Activated T-helper 1 cell treated with anti-CD3 and anti-CD28 coated beads, Interleukin-12 subunit alpha, Interleukin-12 subunit beta, Interleukin-2, Interleukin-4 antibody, amounts not matched to agents 30 ng/mL and 10 ng/mL and 1 ng/mL, durations not matched to agents 14 hours and 24 hours and 36 hours (primary cell): Measurements from ENCODE around the gene PLEKHO2. TPM values are rescaled to one million over a fixed set of nuclear protein-coding genes. Genes with fewer than 3 reads are reported as not detected.

ENCODE experiments used
- DNase-seq: peaks from one replicate; pipeline ENCODE4 v3.0.0; 2021; ENCODE audit warnings: low spot score
- H3K27ac Mint-ChIP-seq: one replicate; pipeline ENCODE4 v1.8.0; 2021; ENCODE audit warnings: mild to moderate bottlenecking, mixed read lengths
- H3K27me3 Mint-ChIP-seq: one replicate; pipeline ENCODE4 v1.8.0; 2022; ENCODE audit warnings: mild to moderate bottlenecking, moderate library complexity, mixed read lengths; ENCODE audit not compliant: insufficient read depth
- H3K36me3 Mint-ChIP-seq: one replicate; pipeline ENCODE4 v1.8.0; 2021; ENCODE audit warnings: low read depth, mixed read lengths
- H3K4me1 Mint-ChIP-seq: one replicate; pipeline ENCODE4 v1.8.0; 2021; ENCODE audit warnings: low read depth, mixed read lengths
- H3K4me3 Mint-ChIP-seq: one replicate; pipeline ENCODE4 v1.8.0; 2021; ENCODE audit warnings: mild to moderate bottlenecking, moderate library complexity, mixed read lengths
- H3K9me3 Mint-ChIP-seq: one replicate; pipeline ENCODE4 v1.8.0; 2021; ENCODE audit warnings: mixed read lengths
- intact Hi-C: fragments of 100-400 bp; cut with micrococcal nuclease; formaldehyde crosslinking; loops from one replicate; pipeline ENCODE4 v1.15.1; 2024
- total RNA-seq: library from RNA; stranded (reverse); gene quantifications from 2 replicates; pipeline ENCODE4 v1.2.3, GENCODE V29; 2022

PLEKHO2 gene
- total RNA-seq, 1 donor from 2014 or later, result 17.8 TPM

- peak; percentile 20 for DNase-seq
- Mint-ChIP-seq H3K27me3 (no peaks in the 10 kb centered on the region), H3K9me3 (no peaks in the 10 kb centered on the region), H3K36me3 (no peaks in the 10 kb centered on the region), H3K4me1 (peaks cover 71% of the 10 kb centered on the region), H3K27ac (peak overlapping the region; percentile 100), H3K4me3 (peak overlapping the region; percentile 93)
- intact Hi-C loops, result loop anchor here (1.0 to 10.0 kb wide), 9 partner anchors 9 to 902 kb away; partner anchors contain the start of genes CLPX, DENND4A, PPIB and RNU5B-1
Measured at GRCh38 chr15:64892847-64893403, 51.2 kb downstream of the PLEKHO2 start.

DNA sequence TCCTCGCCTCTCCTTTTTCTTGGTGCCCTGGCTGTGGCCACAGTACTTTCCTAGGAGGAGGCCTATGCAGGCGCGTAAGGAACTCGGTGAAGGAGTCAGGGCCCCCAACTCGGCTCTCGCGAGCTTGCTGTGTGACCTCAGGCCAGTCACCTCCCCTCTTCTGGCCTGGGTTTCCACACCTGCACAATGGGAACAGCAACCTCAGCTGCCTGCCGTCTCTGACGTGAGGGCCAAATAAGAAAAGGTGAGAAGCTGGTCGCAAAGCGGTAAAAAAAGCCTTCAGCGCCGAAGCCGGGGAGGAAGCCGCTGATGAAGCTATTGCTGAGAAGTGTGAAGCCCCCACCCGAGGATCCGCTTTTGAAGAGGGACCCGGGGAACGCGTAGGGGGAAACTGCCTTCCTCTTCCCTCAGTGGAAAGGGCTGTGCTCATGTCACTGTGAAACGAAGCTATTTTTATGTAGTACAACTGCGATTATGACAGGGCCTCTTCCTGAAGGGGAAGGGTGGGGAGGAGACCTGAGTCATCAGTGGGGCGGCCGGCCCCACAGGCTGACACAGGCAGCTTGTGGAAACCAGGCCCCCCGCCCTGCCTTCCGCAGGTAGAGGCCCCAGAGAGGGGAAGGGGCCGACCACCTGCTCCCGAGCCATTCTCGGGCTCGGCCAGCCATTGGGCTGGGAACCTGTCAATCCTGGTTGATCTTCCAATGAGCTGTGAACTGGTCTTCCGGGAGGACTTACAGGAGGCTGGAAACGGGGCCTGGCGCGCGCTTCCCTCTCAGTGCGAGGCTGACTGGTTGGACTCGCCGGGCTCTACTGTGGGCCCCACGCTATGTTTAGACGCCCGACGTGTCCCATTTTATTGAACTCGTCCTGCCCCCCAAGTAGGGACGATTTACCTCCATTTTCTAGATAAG lies 52.0 kb downstream of the PLEKHO2 start:
- Mint-ChIP-seq H3K27ac (peak overlapping the region; percentile 100), H3K9me3 (no peaks in the 10 kb centered on the region), H3K4me3 (peak overlapping the region; percentile 93), H3K36me3 (no peaks in the 10 kb centered on the region), H3K4me1 (peaks cover 75% of the 10 kb centered on the region), H3K27me3 (no peaks in the 10 kb centered on the region)
- DNase-seq, result peak; percentile 96
- intact Hi-C loops, result loop anchor here (1.0 to 10.0 kb wide), 13 partner anchors 12 to 901 kb away; partner anchors contain the start of genes ANKDD1A, CLPX, DENND4A and PDCD7

GRCh38 chr15:64894395-64895056 lies 52.8 kb downstream of the PLEKHO2 start:
- Mint-ChIP-seq H3K27ac (peak overlapping the region; percentile 100), H3K27me3 (no peaks in the 10 kb centered on the region), H3K36me3 (peaks cover 2% of the 10 kb centered on the region), H3K4me3 (peak overlapping the region; percentile 93), H3K9me3 (no peaks in the 10 kb centered on the region), H3K4me1 (peaks cover 75% of the 10 kb centered on the region)
- peak; percentile 86 for DNase-seq
- intact Hi-C loops, result loop anchor here (1.0 to 10.0 kb wide), 13 partner anchors 11 to 973 kb away; partner anchors contain the start of genes ANKDD1A, CLPX, DENND4A and PDCD7

DNA sequence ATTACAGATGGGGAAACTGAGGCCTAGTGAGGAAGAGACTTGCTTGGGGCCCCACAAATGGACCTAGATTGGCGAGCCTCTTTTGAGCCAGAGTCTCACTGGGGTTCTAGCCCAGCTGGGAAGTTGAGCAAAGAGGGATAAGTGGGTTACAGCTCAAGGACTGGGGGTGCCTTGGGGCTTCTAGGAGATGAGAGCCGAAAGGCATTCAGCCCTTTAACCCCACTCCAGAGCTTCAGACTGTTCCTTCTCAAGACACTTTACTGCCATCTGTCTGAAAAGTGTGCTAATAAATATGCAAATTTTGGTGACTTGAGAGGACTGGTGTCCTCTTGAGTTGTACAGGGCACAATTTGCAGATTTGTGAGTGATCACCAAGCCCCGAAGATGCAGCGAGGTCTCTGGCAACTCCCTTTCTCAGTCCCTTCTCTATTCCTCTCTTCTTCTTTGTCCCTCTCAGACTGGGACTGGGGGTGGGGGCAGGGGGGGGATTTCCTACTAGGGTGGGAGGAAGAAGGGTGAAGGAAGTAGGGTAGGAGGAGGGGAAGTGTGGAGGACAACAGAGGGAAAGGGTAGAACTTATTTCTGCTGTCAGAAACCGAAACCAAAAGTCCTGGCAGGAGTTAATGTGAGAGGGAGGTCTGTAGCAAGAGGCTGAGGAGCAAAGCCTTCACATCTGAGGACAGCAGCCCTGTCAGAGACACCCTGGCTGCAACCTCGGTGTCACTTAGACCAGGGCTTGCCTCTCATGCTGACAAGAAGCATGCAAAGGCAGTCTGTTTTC lies 53.8 kb downstream of the PLEKHO2 start:
- Mint-ChIP-seq H3K4me1 (peaks cover 75% of the 10 kb centered on the region), H3K4me3 (peak overlapping the region; percentile 93), H3K36me3 (peaks cover 3% of the 10 kb centered on the region), H3K9me3 (no peaks in the 10 kb centered on the region), H3K27ac (peak overlapping the region; percentile 100), H3K27me3 (no peaks in the 10 kb centered on the region)
- DNase-seq, result peak; percentile 59
- intact Hi-C loops, result loop anchor here (1.0 to 10.0 kb wide), 6 partner anchors 13 to 972 kb away; partner anchors contain the start of genes ANKDD1A, DENND4A, PLEKHO2 and RAB11A

DNA sequence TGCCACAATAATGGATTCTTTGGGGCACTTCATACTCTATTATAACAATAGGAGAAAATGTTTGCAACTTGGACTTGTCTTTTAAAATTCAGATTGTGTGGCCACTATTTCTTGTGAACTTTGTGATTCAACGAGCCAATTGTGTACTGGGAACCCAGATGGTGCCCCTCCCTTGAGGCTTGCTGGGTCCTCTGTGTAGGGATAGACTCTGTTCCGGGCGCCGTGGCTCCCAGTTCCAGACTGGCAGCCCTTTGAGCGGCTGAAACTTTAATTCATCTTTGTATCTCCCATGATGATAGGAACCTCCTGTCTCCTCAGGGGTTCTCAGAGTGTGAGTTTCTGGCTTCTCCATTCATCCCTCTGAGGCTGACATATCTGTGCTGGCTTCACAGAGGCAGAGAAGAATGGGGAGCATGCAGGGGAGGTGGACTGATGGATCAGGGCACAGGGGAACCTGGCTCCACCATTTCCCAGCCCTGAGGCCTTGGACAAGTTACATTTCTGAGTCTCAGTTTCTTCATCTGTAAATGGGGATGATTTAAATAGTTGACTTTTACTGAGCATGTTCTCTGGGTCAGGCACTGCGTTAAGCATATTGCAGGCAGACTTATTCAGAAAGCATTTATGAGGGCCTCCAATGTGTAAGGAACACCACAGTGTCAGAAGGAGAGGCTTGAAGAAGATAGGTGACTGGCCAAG lies 54.8 kb downstream of the PLEKHO2 start:
- peaks cover 3% of the 10 kb centered on the region for H3K36me3 Mint-ChIP-seq
- H3K4me3 Mint-ChIP-seq, result peak overlapping the region; percentile 93
- no peak for DNase-seq
- peaks cover 67% of the 10 kb centered on the region for H3K4me1 Mint-ChIP-seq
- intact Hi-C loops, result loop anchor here (2.0 to 10.0 kb wide), 4 partner anchors 14 to 971 kb away; partner anchors contain the start of genes DENND4A and RAB11A
- H3K27me3 Mint-ChIP-seq, result no peaks in the 10 kb centered on the region
- peak overlapping the region; percentile 100 for H3K27ac Mint-ChIP-seq
- peaks cover 7% of the 10 kb centered on the region for H3K9me3 Mint-ChIP-seq

GRCh38 chr15:64897345-64897985 lies 55.8 kb downstream of the PLEKHO2 start:
- Mint-ChIP-seq H3K36me3 (peaks cover 3% of the 10 kb centered on the region), H3K4me3 (no peak overlapping the region), H3K4me1 (peaks cover 67% of the 10 kb centered on the region), H3K9me3 (peaks cover 7% of the 10 kb centered on the region), H3K27ac (peak overlapping the region; percentile 100), H3K27me3 (no peaks in the 10 kb centered on the region)
- no peak for DNase-seq
- intact Hi-C loops, result loop anchor here (2.0 to 10.0 kb wide), 4 partner anchors 15 to 970 kb away; partner anchors contain the start of genes DENND4A and RAB11A

DNA sequence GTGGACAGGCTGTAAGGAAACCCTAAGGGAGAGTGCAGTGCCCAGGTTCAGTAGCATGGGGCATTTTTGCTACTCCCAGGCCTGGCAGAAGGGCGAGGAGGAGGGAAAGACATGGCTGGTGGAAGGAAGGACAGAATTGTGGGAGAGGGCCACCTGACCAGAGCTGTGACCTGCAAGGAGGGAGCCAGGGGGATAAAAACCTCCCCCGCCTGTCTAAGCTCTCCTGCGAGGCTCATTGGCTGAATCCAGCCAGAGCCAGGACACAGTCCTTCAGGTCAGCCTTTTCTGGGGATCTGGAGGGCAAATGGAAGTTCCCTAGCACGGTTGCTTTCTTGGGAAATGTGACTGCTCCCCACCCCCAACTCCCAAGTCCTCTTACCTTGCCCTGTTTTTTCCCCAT lies 56.7 kb downstream of the PLEKHO2 start:
- H3K27ac Mint-ChIP-seq, result peak overlapping the region; percentile 42
- no peak for DNase-seq
- H3K27me3 Mint-ChIP-seq, result no peaks in the 10 kb centered on the region
- peaks cover 67% of the 10 kb centered on the region for H3K4me1 Mint-ChIP-seq
- H3K9me3 Mint-ChIP-seq, result peaks cover 7% of the 10 kb centered on the region
- no peak overlapping the region for H3K4me3 Mint-ChIP-seq
- peaks cover 3% of the 10 kb centered on the region for H3K36me3 Mint-ChIP-seq
- intact Hi-C loops, result loop anchor here (5.0 to 10.0 kb wide), 3 partner anchors 274 to 969 kb away; partner anchors contain the start of genes DENND4A and RAB11A

DNA sequence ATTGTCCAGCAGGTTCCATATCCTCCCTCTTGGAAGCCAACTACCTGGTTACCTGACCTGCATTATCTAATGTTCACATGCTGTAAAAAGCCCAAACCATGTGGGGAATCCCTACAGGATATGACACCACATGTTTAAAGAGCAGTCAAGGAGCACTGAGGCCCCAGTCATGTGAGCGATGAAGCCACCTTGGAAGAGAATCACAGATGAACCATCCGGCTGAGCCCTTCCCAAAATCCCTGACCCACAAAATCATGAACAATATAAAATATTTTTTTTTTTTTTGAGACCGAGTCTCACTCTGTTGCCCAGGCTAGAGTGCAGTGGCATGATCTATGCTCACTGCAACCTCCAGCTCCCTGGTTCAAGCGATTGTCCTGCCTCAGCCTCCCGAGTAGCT lies 59.4 kb downstream of the PLEKHO2 start:
- intact Hi-C loops, result no loop called here
- H3K4me1 Mint-ChIP-seq, result peaks cover 61% of the 10 kb centered on the region

DNA sequence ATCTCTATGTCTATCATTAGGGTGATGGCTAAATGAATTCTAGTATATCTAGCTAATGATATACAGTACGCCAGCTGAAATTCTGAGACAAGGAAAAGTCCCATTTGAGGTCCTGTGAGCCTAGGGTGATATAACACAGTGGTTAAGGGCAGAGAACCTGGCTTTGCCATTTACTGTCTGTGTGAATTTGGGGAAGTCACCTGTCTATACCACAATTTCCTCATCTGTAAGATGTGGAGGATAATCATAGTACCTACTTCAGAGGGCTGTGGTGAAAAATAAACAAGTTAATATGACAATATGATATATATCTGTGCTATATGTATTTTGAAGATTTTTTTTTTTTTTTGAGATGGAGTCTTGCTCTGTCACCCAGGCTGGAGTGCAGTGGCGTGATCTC lies 60.2 kb downstream of the PLEKHO2 start:
- H3K4me1 Mint-ChIP-seq, result peaks cover 58% of the 10 kb centered on the region
- H3K27me3 Mint-ChIP-seq, result no peaks in the 10 kb centered on the region
- peak; percentile 22 for DNase-seq
- no peak overlapping the region for H3K4me3 Mint-ChIP-seq
- peaks cover 7% of the 10 kb centered on the region for H3K9me3 Mint-ChIP-seq
- H3K27ac Mint-ChIP-seq, result no peak overlapping the region
- intact Hi-C loops, result no loop called here
- H3K36me3 Mint-ChIP-seq, result peaks cover 4% of the 10 kb centered on the region

More for the DNA sequence above, 59.4 kb downstream of the PLEKHO2 start:
- no peaks in the 10 kb centered on the region for H3K27me3 Mint-ChIP-seq
- peaks cover 7% of the 10 kb centered on the region for H3K9me3 Mint-ChIP-seq
- no peak overlapping the region for H3K27ac Mint-ChIP-seq
- DNase-seq, result no peak
- H3K36me3 Mint-ChIP-seq, result peaks cover 4% of the 10 kb centered on the region
- H3K4me3 Mint-ChIP-seq, result no peak overlapping the region

DNA sequence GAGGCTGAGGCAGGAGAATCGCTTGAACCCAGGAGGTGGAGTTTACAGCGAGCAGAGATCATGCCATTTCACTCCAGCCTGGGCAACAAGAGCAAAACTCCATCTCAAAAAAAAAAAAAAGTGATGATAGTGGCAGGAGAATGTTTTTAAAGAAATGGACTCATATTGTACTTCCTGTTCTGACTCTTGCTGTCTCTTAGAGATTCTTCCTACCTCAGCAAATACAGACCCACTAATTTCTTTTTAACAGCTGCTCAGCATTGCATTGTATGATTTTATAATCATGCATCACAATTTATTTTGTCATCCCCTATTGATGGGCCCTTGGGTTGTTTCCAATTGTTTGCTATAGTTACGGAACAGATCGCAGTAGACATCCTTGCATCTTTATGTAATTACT lies 61.1 kb downstream of the PLEKHO2 start:
- H3K27ac Mint-ChIP-seq, result peak overlapping the region; percentile 14
- no peak for DNase-seq
- H3K36me3 Mint-ChIP-seq, result peaks cover 4% of the 10 kb centered on the region
- H3K27me3 Mint-ChIP-seq, result peaks cover 2% of the 10 kb centered on the region
- H3K4me3 Mint-ChIP-seq, result no peak overlapping the region
- intact Hi-C loops, result loop anchor here (1.0 kb wide), 1 partner anchor 8 kb away; the partner anchor contains the start of gene ANKDD1A
- peaks cover 49% of the 10 kb centered on the region for H3K4me1 Mint-ChIP-seq
- peaks cover 7% of the 10 kb centered on the region for H3K9me3 Mint-ChIP-seq

GRCh38 chr15:64903326-64903950 lies 61.7 kb downstream of the PLEKHO2 start:
- H3K4me1 Mint-ChIP-seq, result peaks cover 44% of the 10 kb centered on the region
- H3K4me3 Mint-ChIP-seq, result no peak overlapping the region
- H3K9me3 Mint-ChIP-seq, result peaks cover 7% of the 10 kb centered on the region
- H3K27ac Mint-ChIP-seq, result peak overlapping the region; percentile 67
- peaks cover 4% of the 10 kb centered on the region for H3K36me3 Mint-ChIP-seq
- peaks cover 6% of the 10 kb centered on the region for H3K27me3 Mint-ChIP-seq
- intact Hi-C loops, result loop anchor here (1.0 kb wide), 1 partner anchor 8 kb away; the partner anchor contains the start of gene ANKDD1A
- DNase-seq, result no peak
